ENCODE measurements around the gene BHMT. TPM values are rescaled to one million over a fixed set of nuclear protein-coding genes. Genes with fewer than 3 reads are reported as not detected.

The BHMT gene
- total RNA-seq, 2 experiments from 2014 or later: not detected

- ChIA-PET POLR2A (no interaction called here), CTCF (interaction anchor here (0.6 to 1.2 kb wide), 3 partner anchors 81 to 128 kb away, joined by 3 read pairs; no protein-coding TSS in a partner anchor)
These were observed 1.8 kb upstream of the BHMT start for GRCh38 chr5:79109527-79110492.

GRCh38 chr5:79111960-79112702 lies 522 bp downstream of the BHMT start:
- ChIA-PET CTCF (no interaction called here), POLR2A (no interaction called here)

- ChIA-PET POLR2A (no interaction called here), CTCF (no interaction called here)
These were observed 1.1 kb downstream of the BHMT start for GRCh38 chr5:79112703-79113058.

- ChIA-PET POLR2A (no interaction called here), CTCF (no interaction called here)
These were observed 7.9 kb downstream of the BHMT start for GRCh38 chr5:79119486-79119885.

- POLR2A ChIA-PET: no interaction called here
- CTCF ChIA-PET: no interaction called here
These were observed 8.6 kb downstream of the BHMT start for GRCh38 chr5:79120221-79120620.

GRCh38 chr5:79122973-79123372 lies 11.4 kb downstream of the BHMT start:
- CTCF ChIA-PET: interaction anchor here (0.9 kb wide), 1 partner anchor 356 kb away, joined by 3 read pairs; no protein-coding TSS in a partner anchor
- POLR2A ChIA-PET: no interaction called here

GRCh38 chr5:79124607-79125006 lies 13.0 kb downstream of the BHMT start:
- ChIA-PET POLR2A (interaction anchor here (0.7 kb wide), 1 partner anchor 47 kb away, joined by 7 read pairs; no protein-coding TSS in a partner anchor), CTCF (no interaction called here)

GRCh38 chr5:79130781-79131180 lies 19.2 kb downstream of the BHMT start:
- ChIA-PET POLR2A (no interaction called here), CTCF (interaction anchor here (0.6 to 1.2 kb wide), 3 partner anchors 24 to 716 kb away, joined by 3 read pairs; no protein-coding TSS in a partner anchor)

GRCh38 chr5:79133121-79133656 lies 21.6 kb downstream of the BHMT start:
- POLR2A ChIA-PET: interaction anchor here (0.6 to 1.7 kb wide), 4 partner anchors 103 to 470 kb away, joined by 3 to 6 read pairs (median 5); partner anchors contain the start of genes ARSB and JMY
- CTCF ChIA-PET: interaction anchor here (0.6 to 3.9 kb wide), 18 partner anchors 17 to 723 kb away, joined by 3 to 34 read pairs (median 4); partner anchors contain the start of gene ARSB

- ChIA-PET POLR2A (interaction anchor here (0.7 to 1.7 kb wide), 3 partner anchors 103 to 149 kb away, joined by 5 to 6 read pairs (median 5); partner anchors contain the start of genes ARSB and JMY), CTCF (interaction anchor here (0.6 to 3.9 kb wide), 14 partner anchors 13 to 401 kb away, joined by 3 to 34 read pairs (median 4); no protein-coding TSS in a partner anchor)
These were observed 22.2 kb downstream of the BHMT start for GRCh38 chr5:79133657-79134451.

GRCh38 chr5:79135790-79136553 lies 24.4 kb downstream of the BHMT start:
- ChIA-PET POLR2A (no interaction called here), CTCF (interaction anchor here (3.9 kb wide), 1 partner anchor 111 kb away, joined by 23 read pairs; no protein-coding TSS in a partner anchor)

- POLR2A ChIA-PET: no interaction called here
- CTCF ChIA-PET: no interaction called here
These were observed 25.0 kb downstream of the BHMT start for GRCh38 chr5:79136618-79137017.

- ChIA-PET POLR2A (no interaction called here), CTCF (interaction anchor here (1.6 kb wide), 1 partner anchor 116 kb away, joined by 4 read pairs; no protein-coding TSS in a partner anchor)
These were observed 28.9 kb downstream of the BHMT start for GRCh38 chr5:79140553-79140952.

GRCh38 chr5:79143684-79144379 lies 32.2 kb downstream of the BHMT start:
- ChIA-PET POLR2A (no interaction called here), CTCF (no interaction called here)

GRCh38 chr5:79147076-79147475 lies 35.5 kb downstream of the BHMT start:
- ChIA-PET CTCF (interaction anchor here (1.0 kb wide), 1 partner anchor 13 kb away, joined by 3 read pairs; no protein-coding TSS in a partner anchor), POLR2A (no interaction called here)

- ChIA-PET POLR2A (no interaction called here), CTCF (no interaction called here)
These were observed 37.8 kb downstream of the BHMT start for GRCh38 chr5:79149433-79149832.

- ChIA-PET CTCF (no interaction called here), POLR2A (no interaction called here)
These were observed 40.5 kb downstream of the BHMT start for GRCh38 chr5:79151942-79152671.

Data from activated CD8-positive, alpha-beta memory T cell treated with anti-CD3 and anti-CD28 coated beads for 36 hours (primary cell).